IPS DF 19.7 (cell line): ENCODE data around the gene CNDP1.
"Not testable (repeated sequence)": the region's sequence is repeated elsewhere in the genome, so short reads cannot be mapped to it uniquely, and the experiment has no call there.

ENCODE experiments used
- DNase-seq: peaks from one replicate; pipeline ENCODE4 v3.0.0-alpha.2; 2013; ENCODE audit warnings: low read depth, low spot score

Gene CNDP1

GRCh38 chr18:74520096-74520833, 14.0 kb upstream of the CNDP1 start:
- no peak for DNase-seq

GRCh38 chr18:74521068-74521725, 13.1 kb upstream of the CNDP1 start:
- no peak for DNase-seq

DNA sequence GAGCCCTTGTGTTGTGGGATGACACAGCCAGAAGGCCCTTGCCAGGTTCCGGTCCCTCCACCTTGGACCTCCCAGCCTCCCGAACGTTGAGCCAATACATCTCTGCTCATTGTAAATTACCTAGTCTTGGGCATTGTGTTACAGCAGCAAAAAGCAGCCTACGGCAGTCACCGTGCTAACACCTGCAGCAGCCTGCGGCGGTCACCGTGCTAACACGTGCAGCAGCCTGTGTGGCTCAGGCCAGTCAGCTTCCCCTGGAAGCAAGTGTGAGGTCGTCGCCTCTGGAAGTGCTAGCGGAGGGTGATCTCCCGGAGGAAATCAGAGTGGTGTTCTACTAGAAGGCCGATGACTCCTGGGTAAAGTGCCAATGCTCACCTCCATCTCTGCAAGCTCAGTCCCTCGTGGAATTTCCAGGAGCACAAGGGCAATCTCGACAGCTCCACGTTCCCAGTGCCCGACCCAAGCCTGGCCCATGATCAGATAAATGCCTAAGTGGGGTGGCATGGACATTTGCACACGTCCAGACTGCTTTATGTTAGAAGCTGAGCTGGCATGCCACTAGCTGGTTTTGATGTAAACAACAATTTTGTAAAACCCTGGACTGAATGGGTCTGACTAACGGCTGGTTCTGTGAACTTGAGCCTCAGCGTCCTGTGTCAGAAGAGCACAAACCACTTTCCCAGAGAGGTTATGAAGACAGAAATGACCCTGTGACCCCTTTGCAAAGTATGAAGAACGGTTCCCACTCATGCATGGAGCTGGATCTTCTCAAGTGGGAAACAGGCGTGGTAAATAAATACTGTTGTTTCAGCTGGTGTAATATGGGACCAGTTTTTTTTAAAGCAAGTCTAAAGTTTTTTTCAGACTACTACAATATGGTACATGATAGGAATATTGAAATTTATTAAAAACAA, 11.4 kb upstream of the CNDP1 start:
- no peak for DNase-seq

GRCh38 chr18:74524097-74524496, 10.2 kb upstream of the CNDP1 start:
- no peak for DNase-seq

DNA sequence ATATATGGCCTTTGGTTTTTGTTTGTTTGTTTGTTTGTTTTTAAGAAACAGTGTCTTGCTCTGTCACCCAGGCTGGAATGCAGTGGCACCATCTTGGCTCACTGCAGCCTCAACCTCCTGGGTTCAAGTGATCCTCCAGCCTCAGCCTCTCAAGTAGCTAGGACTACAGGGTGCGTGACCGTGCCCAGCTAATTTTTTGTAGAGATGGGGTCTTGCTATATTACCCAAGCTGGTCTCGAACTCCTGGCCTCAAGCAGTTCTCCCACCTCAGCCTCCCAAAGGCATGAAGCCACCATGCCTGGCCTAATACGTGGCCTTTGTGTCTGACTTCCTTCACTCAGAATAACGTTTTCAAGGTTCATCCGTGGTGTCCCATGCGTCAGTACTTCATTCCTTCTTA, 9.4 kb upstream of the CNDP1 start:
- DNase-seq: not testable (repeated sequence)

GRCh38 chr18:74525741-74526140, 8.6 kb upstream of the CNDP1 start:
- no peak for DNase-seq

DNA sequence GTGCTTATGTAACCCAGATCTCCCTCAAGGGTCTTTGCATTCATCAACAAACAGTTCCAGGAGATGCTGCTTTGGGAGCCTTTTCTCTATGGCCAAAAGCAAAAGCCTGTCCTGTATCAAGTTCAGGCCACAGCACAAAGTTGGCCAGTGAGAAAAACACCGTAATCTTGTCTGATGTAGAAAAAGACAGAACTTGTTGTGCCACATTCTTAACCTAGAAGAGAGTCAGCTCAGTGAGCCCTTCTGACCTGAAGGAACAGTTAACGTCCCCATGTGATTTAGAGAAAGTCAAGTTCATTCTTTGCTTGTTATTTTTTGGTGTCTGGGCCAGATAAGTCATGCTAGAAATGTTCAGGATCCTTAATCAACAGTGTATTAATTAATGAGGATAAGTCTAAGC, 7.8 kb upstream of the CNDP1 start:
- DNase-seq: no peak

DNA sequence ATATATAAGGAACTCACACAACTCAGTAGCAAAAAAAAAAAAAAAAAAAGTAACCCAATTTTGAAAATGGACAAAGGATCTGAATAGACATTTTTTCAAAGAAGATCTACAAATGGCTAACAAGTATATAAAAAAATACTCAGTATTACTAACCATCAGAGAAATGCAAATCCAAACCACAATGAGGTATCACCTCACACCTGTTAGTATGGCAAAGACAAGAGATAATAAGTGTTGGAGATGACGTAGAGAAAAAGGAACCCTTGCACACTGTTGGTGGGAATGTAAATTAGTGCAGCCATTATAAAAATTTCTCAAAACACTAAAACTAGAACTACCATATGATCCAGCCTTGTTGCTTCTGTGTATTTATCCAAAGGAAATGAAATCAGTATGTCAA, 5.8 kb upstream of the CNDP1 start:
- DNase-seq: no peak

DNA sequence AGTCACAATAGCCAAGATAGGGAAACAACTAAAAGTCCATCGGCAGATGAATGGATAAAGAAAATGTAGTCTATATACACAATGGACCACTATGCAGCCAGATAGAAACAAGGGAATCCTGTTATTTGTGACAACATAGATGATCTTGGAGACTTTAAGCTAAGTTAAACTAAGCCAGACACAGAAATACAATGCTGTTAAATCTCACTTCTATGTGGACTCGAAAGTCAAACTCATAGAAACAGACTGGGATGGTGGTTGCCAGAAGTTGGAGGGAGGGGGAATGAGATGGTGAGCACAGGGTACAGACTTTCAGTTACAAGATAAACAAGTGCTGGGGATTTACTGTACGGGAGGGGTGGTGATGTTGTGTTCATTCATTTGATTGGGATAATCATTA, 5.4 kb upstream of the CNDP1 start:
- DNase-seq: no peak

DNA sequence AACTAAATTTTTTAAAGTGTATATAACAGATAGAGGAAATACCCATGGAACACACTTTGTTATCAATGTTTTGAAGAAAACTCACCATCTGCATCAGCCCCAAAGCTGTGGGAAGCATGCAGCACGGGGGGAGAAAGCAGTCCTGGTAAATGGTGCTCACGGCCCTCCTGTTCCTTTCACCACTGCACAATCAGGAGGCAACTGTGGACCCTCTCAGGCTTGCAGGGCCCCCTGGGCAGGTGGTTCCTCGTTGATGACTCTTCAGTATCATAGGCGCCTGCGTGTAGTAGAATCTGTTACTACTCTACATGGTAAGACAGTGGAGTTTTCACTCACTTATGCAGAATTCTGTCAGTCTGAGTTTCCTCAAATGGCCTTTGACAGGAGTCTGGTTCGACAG, 4.9 kb upstream of the CNDP1 start:
- DNase-seq: no peak

- no peak for DNase-seq
Observed at GRCh38 chr18:74529811-74530583, 4.3 kb upstream of the CNDP1 start.

DNA sequence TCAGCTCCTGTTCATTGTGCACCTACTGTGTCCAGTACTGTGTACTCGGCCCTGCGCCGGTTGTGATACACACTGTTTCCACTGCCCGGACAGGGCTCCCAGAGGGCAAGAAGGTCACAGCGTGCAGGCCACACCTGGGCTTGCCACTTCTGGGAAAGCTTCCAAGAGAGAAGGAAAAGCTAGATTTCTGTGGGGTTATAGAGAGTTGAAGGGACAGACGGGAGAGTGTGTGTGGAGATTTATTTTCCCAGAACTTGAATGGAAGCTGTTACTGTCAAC, 3.8 kb upstream of the CNDP1 start:
- no peak for DNase-seq

DNA sequence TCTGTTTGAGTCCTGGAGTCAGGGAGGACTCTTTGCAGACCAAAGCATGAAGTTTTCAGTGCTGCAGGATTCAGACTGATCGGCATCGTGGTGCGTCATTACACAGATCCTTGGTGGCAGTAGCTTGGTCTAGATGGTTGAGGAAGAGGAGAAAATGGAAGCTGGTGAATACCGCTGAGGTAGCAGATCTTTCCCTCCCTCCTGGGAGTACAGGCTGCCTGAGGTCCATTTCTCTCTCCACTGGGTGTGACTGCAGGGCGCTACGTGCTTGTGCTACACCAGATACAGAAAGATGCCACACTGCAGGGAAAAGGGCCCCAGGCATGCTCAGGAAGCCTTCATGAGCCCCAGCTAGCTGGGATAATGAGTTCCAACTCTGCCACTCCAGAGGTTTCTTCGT, 3.3 kb upstream of the CNDP1 start:
- DNase-seq: no peak

DNA sequence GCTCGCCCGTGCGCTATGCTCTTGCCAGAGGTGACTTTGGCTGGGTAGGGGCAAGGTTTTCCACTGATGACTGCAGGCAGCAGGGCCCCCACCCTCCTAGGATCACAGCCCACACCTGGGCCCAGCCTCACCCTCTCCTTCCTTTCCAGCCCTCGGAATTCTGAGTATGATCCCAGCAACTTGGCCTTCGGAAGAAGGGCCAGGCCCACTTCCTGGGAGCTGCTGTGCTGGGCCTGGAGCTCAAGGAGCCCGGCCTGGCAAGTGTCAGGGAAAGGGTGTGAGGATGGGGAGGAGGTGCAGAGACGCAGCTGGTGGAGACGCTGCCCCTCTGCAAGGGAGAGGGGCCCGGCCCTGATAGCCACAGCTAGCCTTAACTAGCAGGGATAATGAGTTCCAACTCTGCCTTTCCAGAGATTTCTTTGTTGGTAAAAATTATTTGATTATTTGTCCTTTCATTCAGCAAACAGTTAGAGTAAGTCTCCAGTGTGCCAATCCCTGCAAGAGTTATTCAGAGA, 1.7 kb upstream of the CNDP1 start:
- DNase-seq: no peak

- DNase-seq: no peak
Observed at GRCh38 chr18:74533666-74534065, 634 bp upstream of the CNDP1 start.

GRCh38 chr18:74534981-74535649, 815 bp downstream of the CNDP1 start:
- DNase-seq: no peak

- DNase-seq: no peak
Observed at GRCh38 chr18:74539289-74539688, 5.0 kb downstream of the CNDP1 start.

- DNase-seq: no peak
Observed at GRCh38 chr18:74540652-74541421, 6.5 kb downstream of the CNDP1 start.

- DNase-seq: no peak
Observed at GRCh38 chr18:74541703-74542555, 7.6 kb downstream of the CNDP1 start.
